ENCODE data around the gene FAM24A.

The FAM24A gene

GRCh38 chr10:122930140-122930539 is 19.7 kb downstream of the FAM24A start:
- no peak for DNase-seq (ENCODE audit: low read depth in 1 of 2, low spot score in 1 of 2)

DNA sequence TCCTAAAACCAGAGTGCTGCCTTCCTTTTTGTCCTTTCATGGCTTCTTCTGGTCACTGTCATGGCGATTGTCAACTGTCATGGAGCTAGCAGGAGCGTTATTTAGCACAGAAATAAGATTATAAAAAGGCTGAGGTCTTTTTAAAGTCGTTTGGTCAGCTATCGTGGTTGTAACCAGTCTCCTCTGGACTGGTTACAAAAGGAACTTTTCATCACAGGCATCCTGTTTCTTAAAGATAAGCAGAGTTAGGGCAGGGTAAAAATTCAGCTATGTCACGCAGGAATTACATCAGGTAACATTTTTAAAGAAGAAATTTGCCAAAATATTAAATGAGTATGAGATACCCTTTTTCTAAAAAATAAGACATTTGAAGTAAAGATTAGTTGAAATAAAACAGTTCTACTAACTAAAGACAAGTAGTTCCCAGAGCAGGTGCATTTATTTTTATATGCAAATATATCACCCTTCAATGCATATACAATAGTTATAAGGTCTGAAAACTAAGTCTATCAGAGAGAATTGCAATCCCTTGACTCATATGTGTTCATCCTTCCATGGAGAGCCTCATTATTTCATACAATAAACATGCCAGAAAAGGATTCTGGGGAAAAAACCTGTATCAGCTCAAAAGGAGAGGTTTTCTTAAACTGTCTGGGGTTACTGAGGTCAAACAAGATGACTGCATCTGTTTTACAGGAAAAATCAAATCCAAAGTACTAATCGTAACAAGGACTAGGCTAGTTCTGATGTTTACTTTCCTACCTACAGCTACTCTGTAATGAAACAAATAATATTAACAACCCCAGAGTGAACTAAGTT is 20.9 kb downstream of the FAM24A start:
- DNase-seq (ENCODE audit: low read depth in 1 of 2, low spot score in 1 of 2), result no peak

GRCh38 chr10:122939133-122939855 is 28.9 kb downstream of the FAM24A start:
- no peak for DNase-seq (ENCODE audit: low read depth in 1 of 2, low spot score in 1 of 2)

- DNase-seq (ENCODE audit: low read depth in 1 of 2, low spot score in 1 of 2), result no peak
These were observed 29.6 kb downstream of the FAM24A start for GRCh38 chr10:122939856-122940543.

DNA sequence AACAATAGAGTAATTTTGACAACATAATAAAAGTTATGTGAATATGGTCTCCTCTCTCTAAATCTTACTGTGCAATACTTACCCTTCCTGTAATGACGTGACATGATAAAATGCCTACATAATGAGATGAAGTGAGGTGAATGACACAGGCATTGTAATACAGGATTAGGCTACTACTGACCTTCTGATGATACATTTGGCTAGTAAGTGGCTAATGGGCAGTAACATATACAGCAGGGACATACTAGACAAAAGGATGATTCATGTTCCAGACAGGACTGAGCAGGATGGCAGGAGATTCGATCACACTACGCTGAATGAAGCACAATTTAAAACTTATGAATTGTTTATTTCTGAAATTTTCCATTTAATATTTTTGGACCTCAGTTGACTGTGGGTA is 38.9 kb downstream of the FAM24A start:
- no peak for DNase-seq (ENCODE audit: low read depth in 1 of 2, low spot score in 1 of 2)

GRCh38 chr10:122953902-122954730 is 43.7 kb downstream of the FAM24A start, which contains the start of gene C10orf88:
Gene C10orf88 (minus strand): TSS chr10:122954227. CDS start chr10:122954178, 49 bp downstream.
- peak; percentile 94 to 96 for DNase-seq (ENCODE audit: low read depth in 1 of 2, low spot score in 1 of 2)

GRCh38 chr10:122954731-122955050 is 44.3 kb downstream of the FAM24A start:
- DNase-seq (ENCODE audit: low read depth in 1 of 2, low spot score in 1 of 2), result no peak

GRCh38 chr10:122955892-122956291 is 45.5 kb downstream of the FAM24A start:
- DNase-seq (ENCODE audit: low read depth in 1 of 2, low spot score in 1 of 2), result no peak

DNA sequence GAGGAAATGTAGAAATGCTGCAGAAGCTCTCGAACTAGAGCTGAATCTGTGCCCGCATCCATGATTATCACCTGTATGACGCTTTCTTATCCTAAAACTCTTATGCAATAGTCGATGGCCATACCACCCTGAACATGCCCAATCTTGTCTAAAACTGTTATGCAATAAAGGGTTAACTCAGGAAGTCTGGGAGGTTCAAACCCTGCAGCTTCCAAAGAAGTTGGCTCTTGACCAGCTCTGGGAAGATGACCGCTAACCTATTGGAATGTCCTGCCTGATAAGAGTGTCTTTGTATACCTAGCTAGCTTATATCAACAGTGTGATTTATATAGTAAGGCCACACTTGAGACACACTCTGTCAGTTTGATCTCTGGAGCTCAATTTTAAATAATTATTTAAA is 47.1 kb downstream of the FAM24A start:
- no peak for DNase-seq (ENCODE audit: low read depth in 1 of 2, low spot score in 1 of 2)

GRCh38 chr10:122962405-122962804 is 52.0 kb downstream of the FAM24A start:
- DNase-seq (ENCODE audit: low read depth in 1 of 2, low spot score in 1 of 2), result no peak
